ENCODE measurements around the gene SLC2A1. TPM values are rescaled to one million over a fixed set of nuclear protein-coding genes. Genes with fewer than 3 reads are reported as not detected.

Gene SLC2A1
- total RNA-seq, 1 donor from 2014 or later: 506 TPM

- no peak for DNase-seq (ENCODE audit: low read depth)
- H2AFZ ChIP-seq (ENCODE audit: low read depth, low read length): no peak overlapping the region
- TF ChIP-seq, protein P1, sequence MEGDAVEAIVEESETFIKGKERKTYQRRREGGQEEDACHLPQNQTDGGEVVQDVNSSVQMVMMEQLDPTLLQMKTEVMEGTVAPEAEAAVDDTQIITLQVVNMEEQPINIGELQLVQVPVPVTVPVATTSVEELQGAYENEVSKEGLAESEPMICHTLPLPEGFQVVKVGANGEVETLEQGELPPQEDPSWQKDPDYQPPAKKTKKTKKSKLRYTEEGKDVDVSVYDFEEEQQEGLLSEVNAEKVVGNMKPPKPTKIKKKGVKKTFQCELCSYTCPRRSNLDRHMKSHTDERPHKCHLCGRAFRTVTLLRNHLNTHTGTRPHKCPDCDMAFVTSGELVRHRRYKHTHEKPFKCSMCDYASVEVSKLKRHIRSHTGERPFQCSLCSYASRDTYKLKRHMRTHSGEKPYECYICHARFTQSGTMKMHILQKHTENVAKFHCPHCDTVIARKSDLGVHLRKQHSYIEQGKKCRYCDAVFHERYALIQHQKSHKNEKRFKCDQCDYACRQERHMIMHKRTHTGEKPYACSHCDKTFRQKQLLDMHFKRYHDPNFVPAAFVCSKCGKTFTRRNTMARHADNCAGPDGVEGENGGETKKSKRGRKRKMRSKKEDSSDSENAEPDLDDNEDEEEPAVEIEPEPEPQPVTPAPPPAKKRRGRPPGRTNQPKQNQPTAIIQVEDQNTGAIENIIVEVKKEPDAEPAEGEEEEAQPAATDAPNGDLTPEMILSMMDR (IDR thresholded peaks at IDR 0.05; ENCODE audit: insufficient read depth, low read depth, low read length): no peak
- TF ChIP-seq EZH2 (IDR thresholded peaks at IDR 0.05; ENCODE audit: insufficient read depth, low read length): no peak
- H3K36me3 Mint-ChIP-seq (ENCODE audit: low read depth, unreplicated experiment): peaks cover 13% of the 10 kb centered on the region
- peaks cover 38% of the 10 kb centered on the region for H3K4me1 Mint-ChIP-seq (ENCODE audit: low read depth, unreplicated experiment)
- no peak overlapping the region for H3K4me3 ChIP-seq (ENCODE audit: insufficient read depth, low read depth, low read length)
- peaks cover 18% of the 10 kb centered on the region for H4K20me1 ChIP-seq (ENCODE audit: insufficient read depth, low read length)
- H3K9me3 ChIP-seq (ENCODE audit: insufficient read depth, low read depth, low read length): no peaks in the 10 kb centered on the region
- no peaks in the 10 kb centered on the region for H3K36me3 ChIP-seq (ENCODE audit: insufficient read depth, low read length)
- H3K27me3 Mint-ChIP-seq (ENCODE audit: low read depth, unreplicated experiment): no peaks in the 10 kb centered on the region
- peaks cover 24% of the 10 kb centered on the region for H3K4me1 ChIP-seq (ENCODE audit: insufficient read depth, low read length)
- no peak overlapping the region for H3K27ac ChIP-seq (ENCODE audit: low read depth, low read length)
- FAIRE-seq: no peak
- H3K9ac ChIP-seq (ENCODE audit: low read length): no peak overlapping the region
- peak overlapping the region; percentile 78 for H3K27ac Mint-ChIP-seq (ENCODE audit: unreplicated experiment)
- no peaks in the 10 kb centered on the region for H3K27me3 ChIP-seq (ENCODE audit: insufficient read depth, low read length)
- peak overlapping the region; percentile 36 for H3K4me3 Mint-ChIP-seq (ENCODE audit: unreplicated experiment)
- H3K9me3 Mint-ChIP-seq (ENCODE audit: unreplicated experiment): no peaks in the 10 kb centered on the region
- peak overlapping the region; percentile 94 for H3K4me2 ChIP-seq (ENCODE audit: low read length)
- peaks cover 46% of the 10 kb centered on the region for H3K79me2 ChIP-seq (ENCODE audit: insufficient read depth, low read length)
Measured at GRCh38 chr1:42960566-42961311, 2.1 kb upstream of the SLC2A1 start.

DNA sequence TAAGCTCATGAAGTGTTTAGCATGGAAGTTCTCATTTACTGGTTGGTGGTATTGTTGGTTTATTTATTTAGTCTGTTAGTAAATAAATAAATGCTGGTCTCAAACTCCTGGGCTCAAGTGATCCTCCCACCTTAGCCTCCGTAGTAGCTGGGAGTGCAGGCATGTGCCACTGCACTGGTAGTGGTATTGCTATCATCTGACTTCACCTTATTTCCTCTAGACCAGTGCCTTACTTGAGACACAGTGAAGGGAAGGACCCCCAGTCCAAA is 1.4 kb upstream of the SLC2A1 start:
- DNase-seq (ENCODE audit: low read depth) (no peak), FAIRE-seq (no peak)
- H3K27ac Mint-ChIP-seq (ENCODE audit: unreplicated experiment): no peak overlapping the region
- Histone ChIP-seq H3K79me2 (ENCODE audit: insufficient read depth, low read length) (peaks cover 53% of the 10 kb centered on the region), H3K9ac (ENCODE audit: low read length) (peak overlapping the region; percentile 92), H2AFZ (ENCODE audit: low read depth, low read length) (no peak overlapping the region), H3K9me3 (ENCODE audit: insufficient read depth, low read depth, low read length) (no peaks in the 10 kb centered on the region), H3K27me3 (ENCODE audit: insufficient read depth, low read length) (no peaks in the 10 kb centered on the region), H3K4me2 (ENCODE audit: low read length) (peak overlapping the region; percentile 94), H3K36me3 (ENCODE audit: insufficient read depth, low read length) (no peaks in the 10 kb centered on the region), H3K4me1 (ENCODE audit: insufficient read depth, low read length) (peaks cover 31% of the 10 kb centered on the region), H4K20me1 (ENCODE audit: insufficient read depth, low read length) (peaks cover 25% of the 10 kb centered on the region), H3K27ac (ENCODE audit: low read depth, low read length) (no peak overlapping the region), H3K4me3 (ENCODE audit: insufficient read depth, low read depth, low read length) (no peak overlapping the region)
- no peaks in the 10 kb centered on the region for H3K27me3 Mint-ChIP-seq (ENCODE audit: low read depth, unreplicated experiment)
- H3K9me3 Mint-ChIP-seq (ENCODE audit: unreplicated experiment): no peaks in the 10 kb centered on the region
- peaks cover 45% of the 10 kb centered on the region for H3K4me1 Mint-ChIP-seq (ENCODE audit: low read depth, unreplicated experiment)
- no peak for TF ChIP-seq EZH2 (IDR thresholded peaks at IDR 0.05; ENCODE audit: insufficient read depth, low read length)
- TF ChIP-seq, protein P1 (IDR thresholded peaks at IDR 0.05; ENCODE audit: insufficient read depth, low read depth, low read length): no peak
- H3K4me3 Mint-ChIP-seq (ENCODE audit: unreplicated experiment): peak overlapping the region; percentile 93
- peaks cover 16% of the 10 kb centered on the region for H3K36me3 Mint-ChIP-seq (ENCODE audit: low read depth, unreplicated experiment)

DNA sequence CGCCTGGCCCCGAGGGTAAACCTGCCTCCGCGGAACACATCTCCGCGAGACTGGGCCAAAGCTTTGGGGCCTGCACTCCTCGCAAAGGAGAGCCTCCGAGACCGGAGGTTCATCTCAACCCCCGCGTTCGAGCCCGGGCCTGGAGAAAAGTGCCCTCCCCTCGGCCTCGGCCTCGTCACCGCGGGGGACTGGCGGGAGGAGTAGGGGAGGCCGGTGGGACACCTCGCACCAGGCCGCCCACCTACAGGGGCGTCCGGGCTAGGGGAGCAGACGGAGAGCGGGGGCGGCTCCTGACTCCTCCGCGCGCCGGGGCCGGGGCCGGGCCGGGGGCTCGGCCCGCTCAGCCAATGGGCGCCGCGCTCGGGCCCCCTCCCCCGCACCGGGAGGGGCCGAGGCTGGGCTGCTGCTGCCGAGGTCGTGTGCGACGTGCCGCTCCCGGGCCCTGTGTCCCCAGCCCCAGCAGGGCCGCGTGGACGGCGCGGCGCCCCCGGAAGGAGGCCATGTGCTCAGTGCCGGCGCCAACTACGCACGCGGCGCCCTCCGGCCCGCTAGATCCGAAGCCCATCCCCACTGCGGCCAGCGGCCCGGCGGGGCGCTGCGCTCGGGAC is 684 bp downstream of the SLC2A1 start:
- Histone ChIP-seq H3K27me3 (ENCODE audit: insufficient read depth, low read length) (no peaks in the 10 kb centered on the region), H3K9me3 (ENCODE audit: insufficient read depth, low read depth, low read length) (no peaks in the 10 kb centered on the region), H3K4me3 (ENCODE audit: insufficient read depth, low read depth, low read length) (peak overlapping the region; percentile 87), H3K79me2 (ENCODE audit: insufficient read depth, low read length) (peaks cover 74% of the 10 kb centered on the region), H3K4me2 (ENCODE audit: low read length) (peak overlapping the region; percentile 94), H3K36me3 (ENCODE audit: insufficient read depth, low read length) (no peaks in the 10 kb centered on the region), H4K20me1 (ENCODE audit: insufficient read depth, low read length) (peaks cover 35% of the 10 kb centered on the region), H3K27ac (ENCODE audit: low read depth, low read length) (peak overlapping the region; percentile 85), H3K4me1 (ENCODE audit: insufficient read depth, low read length) (peaks cover 34% of the 10 kb centered on the region), H3K9ac (ENCODE audit: low read length) (peak overlapping the region; percentile 92), H2AFZ (ENCODE audit: low read depth, low read length) (peak overlapping the region; percentile 5)
- DNase-seq (ENCODE audit: low read depth) (no peak), FAIRE-seq (no peak)
- Mint-ChIP-seq H3K27ac (ENCODE audit: unreplicated experiment) (peak overlapping the region; percentile 98), H3K9me3 (ENCODE audit: unreplicated experiment) (no peaks in the 10 kb centered on the region), H3K4me1 (ENCODE audit: low read depth, unreplicated experiment) (peaks cover 53% of the 10 kb centered on the region), H3K36me3 (ENCODE audit: low read depth, unreplicated experiment) (peaks cover 24% of the 10 kb centered on the region), H3K27me3 (ENCODE audit: low read depth, unreplicated experiment) (no peaks in the 10 kb centered on the region), H3K4me3 (ENCODE audit: unreplicated experiment) (peak overlapping the region; percentile 100)
- no peak for TF ChIP-seq EZH2 (IDR thresholded peaks at IDR 0.05; ENCODE audit: insufficient read depth, low read length)
- TF ChIP-seq, protein P1 (IDR thresholded peaks at IDR 0.05; ENCODE audit: insufficient read depth, low read depth, low read length): no peak
